ENCODE results near the gene USP46. TPM values are rescaled to one million over a fixed set of nuclear protein-coding genes. Genes with fewer than 3 reads are reported as not detected.

USP46 gene
- total and polyA plus RNA-seq, 12 donors, result 1.9 to 37.5 (median 19.2) TPM

DNA sequence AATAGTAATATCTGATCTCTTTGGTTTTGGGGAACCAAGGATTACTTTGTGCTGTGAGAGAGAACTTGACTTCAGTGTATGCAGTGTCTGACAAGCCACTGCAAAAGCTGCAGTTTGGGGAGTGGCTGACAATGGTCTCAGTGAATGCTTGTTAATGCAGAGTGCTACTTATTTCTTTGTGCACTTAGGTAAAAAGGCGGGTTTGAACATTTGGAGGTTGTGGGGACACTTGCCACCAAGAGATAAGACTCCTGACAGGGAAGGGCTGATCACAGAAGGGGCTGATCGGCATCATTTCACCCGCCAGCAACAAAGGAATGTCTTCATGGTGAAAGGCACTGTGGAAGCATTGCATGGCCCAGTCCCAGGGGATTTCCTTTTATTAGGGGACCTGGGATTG lies 28.6 kb upstream of the USP46 start:
- Histone ChIP-seq H3K9me3 (replicated peaks in 1 of 3) (no peaks in the 10 kb centered on the region), H3K4me1 (replicated peaks in 1 of 2) (no peaks in the 10 kb centered on the region), H3K27ac (no peak overlapping the region), H3K27me3 (no peaks in the 10 kb centered on the region), H3K4me3 (no peak overlapping the region), H3K36me3 (replicated peaks in 1 of 2) (no peaks in the 10 kb centered on the region)
- TF ChIP-seq POLR2A (IDR thresholded peaks at IDR 0.05), result no peak
- TF ChIP-seq, protein P1, sequence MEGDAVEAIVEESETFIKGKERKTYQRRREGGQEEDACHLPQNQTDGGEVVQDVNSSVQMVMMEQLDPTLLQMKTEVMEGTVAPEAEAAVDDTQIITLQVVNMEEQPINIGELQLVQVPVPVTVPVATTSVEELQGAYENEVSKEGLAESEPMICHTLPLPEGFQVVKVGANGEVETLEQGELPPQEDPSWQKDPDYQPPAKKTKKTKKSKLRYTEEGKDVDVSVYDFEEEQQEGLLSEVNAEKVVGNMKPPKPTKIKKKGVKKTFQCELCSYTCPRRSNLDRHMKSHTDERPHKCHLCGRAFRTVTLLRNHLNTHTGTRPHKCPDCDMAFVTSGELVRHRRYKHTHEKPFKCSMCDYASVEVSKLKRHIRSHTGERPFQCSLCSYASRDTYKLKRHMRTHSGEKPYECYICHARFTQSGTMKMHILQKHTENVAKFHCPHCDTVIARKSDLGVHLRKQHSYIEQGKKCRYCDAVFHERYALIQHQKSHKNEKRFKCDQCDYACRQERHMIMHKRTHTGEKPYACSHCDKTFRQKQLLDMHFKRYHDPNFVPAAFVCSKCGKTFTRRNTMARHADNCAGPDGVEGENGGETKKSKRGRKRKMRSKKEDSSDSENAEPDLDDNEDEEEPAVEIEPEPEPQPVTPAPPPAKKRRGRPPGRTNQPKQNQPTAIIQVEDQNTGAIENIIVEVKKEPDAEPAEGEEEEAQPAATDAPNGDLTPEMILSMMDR (IDR thresholded peaks at IDR 0.05), result no peak
- DNase-seq, result no peak
- WGBS, 4 donors, result 80 to 94% (median 89%) methylated on average over 3 of the region's 3 CpGs
- intact Hi-C loops (cut with DNase I), result no loop called here

DNA sequence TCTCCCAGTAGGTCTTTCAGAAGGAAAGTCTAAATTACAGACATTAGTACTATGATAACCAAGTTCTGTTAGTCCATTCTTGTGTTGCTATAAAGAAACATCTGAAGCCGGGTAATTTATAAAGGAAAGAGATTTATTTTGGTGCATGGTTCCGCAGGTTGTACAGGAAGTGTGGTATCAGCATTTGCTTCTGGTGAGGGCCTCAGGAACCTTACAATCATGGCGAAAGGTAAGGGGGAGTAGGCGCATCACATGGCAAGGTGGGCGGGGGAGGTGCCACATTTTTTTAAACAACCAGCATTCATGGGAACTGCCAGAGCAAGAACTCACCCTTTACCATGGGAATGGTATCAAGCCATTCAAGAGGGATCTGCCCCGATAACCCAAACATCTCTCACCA lies 26.2 kb upstream of the USP46 start:
- H3K36me3 ChIP-seq (replicated peaks in 1 of 2), result no peaks in the 10 kb centered on the region
- H3K4me1 ChIP-seq (replicated peaks in 1 of 2), result no peaks in the 10 kb centered on the region
- intact Hi-C loops (cut with DNase I), result no loop called here

DNA sequence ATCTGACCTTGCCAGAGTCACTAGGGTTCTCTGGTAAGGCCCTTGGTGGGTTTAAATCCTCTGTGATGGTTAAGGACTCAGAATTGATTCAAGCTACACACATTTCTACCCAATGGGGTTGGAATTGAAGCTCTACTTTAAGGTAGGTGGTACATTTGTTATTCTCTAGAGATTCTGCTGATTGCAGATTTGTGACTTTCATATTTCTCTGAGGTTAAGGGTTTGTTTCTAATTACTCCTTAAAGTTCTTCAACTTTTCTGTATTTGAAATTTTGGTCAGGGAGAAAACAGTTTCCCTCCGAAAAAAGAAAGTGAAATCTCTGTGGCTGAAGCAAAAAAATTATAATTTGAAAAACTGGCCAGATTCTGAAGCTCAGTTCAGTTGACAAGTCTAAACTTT lies 25.8 kb upstream of the USP46 start:
- Histone ChIP-seq H3K4me1 (replicated peaks in 1 of 2) (no peaks in the 10 kb centered on the region), H3K4me3 (no peak overlapping the region), H3K36me3 (replicated peaks in 1 of 2) (no peaks in the 10 kb centered on the region), H3K27ac (no peak overlapping the region), H3K9me3 (replicated peaks in 1 of 3) (no peaks in the 10 kb centered on the region), H3K27me3 (no peaks in the 10 kb centered on the region)
- intact Hi-C loops (cut with DNase I), result no loop called here
- WGBS, 4 donors, result 79 to 93% (median 88%) methylated on average over 1 of the region's 1 CpG
- DNase-seq, result no peak
- TF ChIP-seq POLR2A (IDR thresholded peaks at IDR 0.05), result no peak
- TF ChIP-seq, protein P1 (IDR thresholded peaks at IDR 0.05), result no peak

More for the DNA sequence above, 26.2 kb upstream of the USP46 start:
- no peak overlapping the region for H3K27ac ChIP-seq
- H3K9me3 ChIP-seq (replicated peaks in 1 of 3), result no peaks in the 10 kb centered on the region
- TF ChIP-seq POLR2A (IDR thresholded peaks at IDR 0.05), result no peak
- TF ChIP-seq, protein P1 (IDR thresholded peaks at IDR 0.05), result no peak
- H3K4me3 ChIP-seq, result no peak overlapping the region
- WGBS, 4 donors, result 89 to 95% (median 93%) methylated on average over 6 of the region's 6 CpGs
- no peak for DNase-seq
- H3K27me3 ChIP-seq, result no peaks in the 10 kb centered on the region

DNA sequence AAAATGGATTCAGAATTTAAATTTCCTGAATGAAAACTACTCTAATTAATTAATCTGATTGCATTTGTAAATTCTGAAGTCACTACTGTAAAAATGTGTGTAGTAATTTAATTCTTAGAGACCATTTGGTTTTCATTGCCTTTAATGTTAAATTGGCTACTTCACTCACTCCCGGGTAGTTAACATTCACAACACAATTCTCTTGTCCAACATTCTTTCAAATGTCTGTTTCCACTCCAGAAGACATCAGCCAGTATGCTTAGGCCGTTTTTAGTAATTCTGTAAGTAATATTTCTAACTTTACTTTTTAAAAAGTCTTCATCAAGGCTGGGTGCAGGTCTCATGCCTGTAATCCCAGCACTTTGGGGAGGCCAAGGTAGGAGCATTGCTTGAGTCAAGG lies 21.3 kb upstream of the USP46 start:
- WGBS, 4 donors, result 77 to 87% (median 80%) methylated on average over 2 of the region's 2 CpGs
- intact Hi-C loops (cut with DNase I), result no loop called here
- H3K36me3 ChIP-seq (replicated peaks in 1 of 2), result no peaks in the 10 kb centered on the region

More for the DNA sequence above, 21.3 kb upstream of the USP46 start:
- Histone ChIP-seq H3K27ac (no peak overlapping the region), H3K4me1 (replicated peaks in 1 of 2) (no peaks in the 10 kb centered on the region), H3K9me3 (replicated peaks in 1 of 3) (no peaks in the 10 kb centered on the region), H3K4me3 (no peak overlapping the region), H3K27me3 (no peaks in the 10 kb centered on the region)
- DNase-seq, result no peak
- TF ChIP-seq POLR2A (IDR thresholded peaks at IDR 0.05), result no peak
- TF ChIP-seq, protein P1 (IDR thresholded peaks at IDR 0.05), result no peak

Measured in adrenal gland (tissue), 12 donors.